GM18870 (cell line): Measurements from ENCODE around the gene PSMD13.

Source experiments
- ATAC-seq: cut with Tn5 transposase; IDR thresholded peaks from one replicate; pipeline ENCODE4 v1.9.1; 2021; ENCODE audit warnings: moderate library complexity; ENCODE audit not compliant: unreplicated experiment

Gene PSMD13

DNA sequence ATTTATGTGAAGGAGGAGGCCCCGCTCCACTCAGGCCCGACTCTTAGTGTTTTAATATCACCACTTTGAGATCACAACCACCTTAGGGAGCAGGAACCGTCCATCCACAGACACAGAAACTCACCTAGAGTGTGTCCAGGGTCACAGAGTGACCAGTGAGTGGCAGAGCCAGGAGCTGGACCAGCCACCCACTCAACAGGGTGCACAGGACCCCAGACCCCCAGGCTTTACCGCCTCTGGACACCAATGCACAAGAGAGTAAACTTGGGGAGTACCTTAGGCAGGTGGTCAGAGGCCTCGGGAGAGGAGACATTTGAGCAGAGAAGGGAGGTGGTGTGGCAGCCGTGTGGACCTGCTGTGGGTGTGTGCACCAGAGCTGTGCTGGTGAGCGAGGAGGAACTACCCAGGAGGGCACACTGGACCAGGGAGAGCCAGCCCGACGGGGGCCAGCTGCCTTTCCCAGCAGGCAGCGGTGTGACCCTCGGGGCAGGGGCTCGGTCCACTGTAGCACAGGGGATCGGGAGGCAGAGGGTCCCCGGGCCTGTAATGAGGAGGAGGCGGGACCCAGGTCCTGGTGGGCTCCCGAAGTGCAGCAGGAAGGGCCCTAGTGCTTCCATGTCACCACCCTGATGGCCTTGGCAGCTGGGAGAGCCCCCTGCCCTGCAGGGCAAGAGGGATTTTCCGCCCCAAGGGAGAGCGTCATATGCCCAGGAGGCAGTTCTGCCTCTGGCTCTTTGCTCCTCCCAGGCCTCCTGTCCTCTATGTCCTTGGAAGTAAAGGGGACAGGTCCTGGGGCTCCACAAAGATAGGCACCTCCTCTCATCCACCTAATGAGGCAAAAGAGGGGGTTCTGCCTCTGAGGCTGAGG is 33.9 kb downstream of the PSMD13 start:
- no peak for ATAC-seq

- ATAC-seq, result no peak
Observed at GRCh38 chr11:271319-271715, 34.5 kb downstream of the PSMD13 start.

- ATAC-seq, result no peak
Observed at GRCh38 chr11:272195-272930, 35.6 kb downstream of the PSMD13 start.

GRCh38 chr11:272931-273198 is 36.1 kb downstream of the PSMD13 start:
- ATAC-seq, result no peak

DNA sequence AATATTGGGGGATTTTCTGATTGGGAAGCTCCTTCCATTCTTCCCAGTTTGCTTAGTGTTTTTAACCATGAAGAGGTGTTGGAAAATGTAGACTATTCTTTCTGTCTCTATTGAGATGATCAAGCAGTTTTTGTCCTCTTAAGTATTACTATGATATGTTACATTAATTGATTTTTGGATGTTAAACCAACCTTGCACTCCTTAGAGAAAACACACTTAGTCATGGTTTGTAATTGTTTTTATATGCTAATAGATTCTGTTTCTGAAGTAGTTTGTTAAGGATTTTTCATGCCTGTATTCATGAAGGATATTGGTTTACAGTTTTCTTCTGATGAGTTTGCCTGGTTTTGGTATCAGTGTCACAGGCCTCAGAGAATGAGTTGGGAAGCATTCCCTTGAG is 39.4 kb downstream of the PSMD13 start:
- no peak for ATAC-seq

GRCh38 chr11:278001-278951 is 41.5 kb downstream of the PSMD13 start, which contains the start of gene NLRP6:
NLRP6 (plus strand) TSS chr11:278407; CDS start chr11:278570, 163 bp downstream.
- ATAC-seq, result no peak

DNA sequence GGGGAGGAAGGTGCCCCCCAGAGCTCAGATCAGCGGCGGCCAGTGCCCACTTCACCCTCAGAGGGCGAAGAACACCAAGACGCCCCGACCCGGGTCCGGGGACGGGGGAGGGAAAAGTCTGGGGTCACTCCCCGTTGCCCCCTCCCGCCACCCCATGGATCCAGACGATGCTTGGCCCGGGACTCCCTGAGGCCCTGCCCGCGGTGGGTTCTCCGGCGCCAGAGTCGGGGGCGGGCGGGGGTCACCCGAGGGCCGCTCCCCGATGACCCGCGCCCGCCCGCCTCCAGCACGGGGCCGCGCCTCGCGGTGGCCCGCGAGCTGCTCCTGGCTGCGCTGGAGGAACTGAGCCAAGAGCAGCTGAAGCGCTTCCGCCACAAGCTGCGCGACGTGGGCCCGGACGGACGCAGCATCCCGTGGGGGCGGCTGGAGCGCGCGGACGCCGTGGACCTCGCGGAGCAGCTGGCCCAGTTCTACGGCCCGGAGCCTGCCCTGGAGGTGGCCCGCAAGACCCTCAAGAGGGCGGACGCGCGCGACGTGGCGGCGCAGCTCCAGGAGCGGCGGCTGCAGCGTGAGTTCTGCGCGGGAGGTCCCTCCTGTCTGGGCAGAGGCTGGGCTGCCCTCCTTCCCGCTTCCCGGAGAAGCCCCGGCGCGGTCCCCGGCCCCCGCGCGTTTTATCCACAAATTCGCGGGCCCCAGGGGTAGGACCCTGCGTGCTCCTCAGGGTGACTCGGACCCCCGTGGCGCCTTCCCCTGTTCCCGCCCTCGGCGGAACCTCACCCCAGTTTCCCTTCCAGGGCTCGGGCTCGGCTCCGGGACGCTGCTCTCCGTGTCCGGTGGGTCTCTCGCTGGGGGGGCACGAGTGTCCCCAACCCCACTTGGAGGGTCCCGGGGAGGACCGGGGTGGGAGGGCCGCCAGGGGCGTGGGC is 42.5 kb downstream of the PSMD13 start:
- ATAC-seq, result no peak

DNA sequence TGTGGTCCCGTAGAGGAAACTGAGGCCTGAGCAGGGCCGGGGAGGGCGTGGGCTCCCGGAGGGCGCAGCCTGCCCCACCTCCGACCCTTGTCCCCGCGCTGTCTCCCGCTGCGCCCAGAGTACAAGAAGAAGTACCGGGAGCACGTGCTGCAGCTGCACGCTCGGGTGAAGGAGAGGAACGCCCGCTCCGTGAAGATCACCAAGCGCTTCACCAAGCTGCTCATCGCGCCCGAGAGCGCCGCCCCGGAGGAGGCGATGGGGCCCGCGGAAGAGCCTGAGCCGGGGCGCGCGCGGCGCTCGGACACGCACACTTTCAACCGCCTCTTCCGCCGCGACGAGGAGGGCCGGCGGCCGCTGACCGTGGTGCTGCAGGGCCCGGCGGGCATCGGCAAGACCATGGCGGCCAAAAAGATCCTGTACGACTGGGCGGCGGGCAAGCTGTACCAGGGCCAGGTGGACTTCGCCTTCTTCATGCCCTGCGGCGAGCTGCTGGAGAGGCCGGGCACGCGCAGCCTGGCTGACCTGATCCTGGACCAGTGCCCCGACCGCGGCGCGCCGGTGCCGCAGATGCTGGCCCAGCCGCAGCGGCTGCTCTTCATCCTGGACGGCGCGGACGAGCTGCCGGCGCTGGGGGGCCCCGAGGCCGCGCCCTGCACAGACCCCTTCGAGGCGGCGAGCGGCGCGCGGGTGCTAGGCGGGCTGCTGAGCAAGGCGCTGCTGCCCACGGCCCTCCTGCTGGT is 43.4 kb downstream of the PSMD13 start:
- ATAC-seq, result no peak

GRCh38 chr11:280706-281485 is 44.1 kb downstream of the PSMD13 start:
- ATAC-seq, result no peak

GRCh38 chr11:281486-282161 is 44.8 kb downstream of the PSMD13 start:
- no peak for ATAC-seq

DNA sequence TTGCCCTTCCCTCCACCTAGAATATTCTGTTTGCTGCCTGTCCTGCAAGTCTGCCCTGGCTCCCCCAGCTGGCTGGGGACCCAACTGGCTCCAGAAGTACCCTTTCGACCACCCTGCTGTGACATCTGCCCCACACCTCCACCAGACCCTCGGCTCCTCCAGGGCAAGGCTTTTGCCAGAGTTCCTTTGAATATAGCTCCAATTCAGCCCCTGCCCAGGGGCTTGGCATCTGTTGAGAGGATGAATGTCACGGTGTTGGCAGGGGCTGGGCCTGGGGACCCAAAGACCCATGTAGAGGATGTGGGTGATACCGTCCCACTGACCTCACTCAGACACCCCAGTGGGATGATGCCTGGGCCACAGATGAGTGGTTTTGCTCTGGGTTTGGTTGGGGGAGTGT is 45.4 kb downstream of the PSMD13 start:
- ATAC-seq, result no peak

GRCh38 chr11:282630-283360 is 46.0 kb downstream of the PSMD13 start:
- ATAC-seq, result no peak

DNA sequence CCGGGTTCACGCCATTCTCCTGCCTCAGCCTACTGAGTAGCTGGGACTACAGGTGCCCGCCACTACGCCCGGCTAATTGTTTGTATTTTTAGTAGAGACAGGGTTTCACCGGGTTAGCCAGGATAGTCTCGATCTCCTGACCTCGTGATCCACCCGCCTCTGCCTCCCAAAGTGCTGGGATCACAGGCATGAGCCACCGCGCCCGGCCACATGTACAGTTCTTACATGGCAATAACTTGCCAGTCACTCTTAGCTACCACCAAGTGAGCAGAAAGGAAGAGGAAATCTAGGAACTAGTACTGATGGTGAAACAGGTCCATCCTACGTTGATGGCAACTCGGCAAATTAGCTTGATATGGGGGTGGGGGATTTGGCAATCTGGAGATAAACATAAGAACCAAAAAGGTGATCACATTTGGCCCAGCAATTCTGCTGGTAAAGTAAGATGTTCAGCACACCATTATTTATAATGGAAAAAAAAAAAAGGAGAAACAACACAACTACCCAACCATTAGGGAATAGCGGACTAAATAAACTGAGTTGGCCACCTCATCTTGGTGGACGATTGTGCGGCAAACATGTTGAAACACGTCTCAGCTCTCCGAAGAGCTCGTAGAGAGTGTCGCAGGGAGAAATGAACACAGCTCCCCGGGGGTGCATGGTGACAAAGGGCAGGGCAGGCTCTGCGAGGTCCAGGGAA is 46.8 kb downstream of the PSMD13 start:
- ATAC-seq, result no peak

DNA sequence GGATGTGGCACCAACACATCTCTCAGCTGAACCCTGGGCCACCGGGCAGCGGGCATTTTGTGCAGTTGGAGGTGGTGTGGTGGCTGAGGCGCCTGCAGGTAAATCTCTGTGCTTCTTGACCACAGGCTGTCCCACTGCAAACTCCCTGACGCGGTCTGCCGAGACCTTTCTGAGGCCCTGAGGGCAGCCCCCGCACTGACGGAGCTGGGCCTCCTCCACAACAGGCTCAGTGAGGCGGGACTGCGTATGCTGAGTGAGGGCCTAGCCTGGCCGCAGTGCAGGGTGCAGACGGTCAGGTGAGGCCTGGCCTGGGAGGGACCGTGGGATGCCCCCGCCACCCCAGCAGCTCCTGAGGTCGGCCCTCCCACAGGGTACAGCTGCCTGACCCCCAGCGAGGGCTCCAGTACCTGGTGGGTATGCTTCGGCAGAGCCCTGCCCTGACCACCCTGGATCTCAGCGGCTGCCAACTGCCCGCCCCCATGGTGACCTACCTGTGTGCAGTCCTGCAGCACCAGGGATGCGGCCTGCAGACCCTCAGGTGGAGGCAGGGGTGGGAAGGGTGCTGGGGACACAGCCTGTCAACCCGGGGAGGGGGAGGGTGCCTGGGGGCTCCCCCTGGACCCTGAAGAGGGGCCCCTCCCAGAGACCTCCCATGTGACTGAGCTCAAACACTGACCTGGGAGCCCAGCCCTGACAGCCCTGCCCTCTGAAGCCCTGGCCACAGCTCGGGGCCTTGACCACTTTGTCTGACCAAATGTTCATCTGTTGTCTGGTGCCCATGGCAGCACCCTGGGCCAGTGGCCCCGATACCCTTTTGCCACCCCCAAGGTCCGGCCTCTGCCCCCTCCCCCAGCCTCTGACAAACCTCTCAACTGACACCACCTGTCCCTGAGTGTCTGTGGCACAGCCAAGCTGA is 47.6 kb downstream of the PSMD13 start:
- no peak for ATAC-seq

GRCh38 chr11:285021-285893 is 48.5 kb downstream of the PSMD13 start:
- ATAC-seq, result no peak
